ENCODE results near the gene PYHIN1.
"Not testable (repeated sequence)": the region's sequence is repeated elsewhere in the genome, so short reads cannot be mapped to it uniquely, and the experiment has no call there.

PYHIN1 gene

DNA sequence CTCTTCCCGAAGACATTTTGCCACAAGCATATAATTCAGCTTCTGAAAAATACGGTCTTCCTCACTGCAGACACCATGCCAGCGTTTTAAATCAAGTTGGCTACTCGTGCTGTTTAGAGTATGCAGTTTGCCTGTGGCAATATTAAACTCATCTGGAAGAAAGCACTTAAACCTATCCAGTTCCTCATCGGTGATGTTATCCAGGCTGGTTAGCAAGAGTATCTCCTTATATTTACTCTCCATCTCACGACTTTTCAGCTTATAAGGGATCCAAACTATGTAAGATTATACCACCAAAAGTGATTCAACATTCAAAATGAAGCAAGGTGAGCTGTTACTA is 68.7 kb downstream of the PYHIN1 start:
- TF ChIP-seq, protein P1, sequence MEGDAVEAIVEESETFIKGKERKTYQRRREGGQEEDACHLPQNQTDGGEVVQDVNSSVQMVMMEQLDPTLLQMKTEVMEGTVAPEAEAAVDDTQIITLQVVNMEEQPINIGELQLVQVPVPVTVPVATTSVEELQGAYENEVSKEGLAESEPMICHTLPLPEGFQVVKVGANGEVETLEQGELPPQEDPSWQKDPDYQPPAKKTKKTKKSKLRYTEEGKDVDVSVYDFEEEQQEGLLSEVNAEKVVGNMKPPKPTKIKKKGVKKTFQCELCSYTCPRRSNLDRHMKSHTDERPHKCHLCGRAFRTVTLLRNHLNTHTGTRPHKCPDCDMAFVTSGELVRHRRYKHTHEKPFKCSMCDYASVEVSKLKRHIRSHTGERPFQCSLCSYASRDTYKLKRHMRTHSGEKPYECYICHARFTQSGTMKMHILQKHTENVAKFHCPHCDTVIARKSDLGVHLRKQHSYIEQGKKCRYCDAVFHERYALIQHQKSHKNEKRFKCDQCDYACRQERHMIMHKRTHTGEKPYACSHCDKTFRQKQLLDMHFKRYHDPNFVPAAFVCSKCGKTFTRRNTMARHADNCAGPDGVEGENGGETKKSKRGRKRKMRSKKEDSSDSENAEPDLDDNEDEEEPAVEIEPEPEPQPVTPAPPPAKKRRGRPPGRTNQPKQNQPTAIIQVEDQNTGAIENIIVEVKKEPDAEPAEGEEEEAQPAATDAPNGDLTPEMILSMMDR (IDR thresholded peaks at IDR 0.05; ENCODE audit: borderline replicate concordance, control extremely low read depth, extremely low read depth, insufficient read depth, missing control alignments), result no peak
- in situ Hi-C loops (cut with MboI; ENCODE audit: low sequenced_read_pairs, unreplicated experiment), result loop anchor here (10.0 kb wide), 1 partner anchor 495 kb away; no protein-coding TSS in a partner anchor
- no peak for DNase-seq (ENCODE audit: low spot score)

DNA sequence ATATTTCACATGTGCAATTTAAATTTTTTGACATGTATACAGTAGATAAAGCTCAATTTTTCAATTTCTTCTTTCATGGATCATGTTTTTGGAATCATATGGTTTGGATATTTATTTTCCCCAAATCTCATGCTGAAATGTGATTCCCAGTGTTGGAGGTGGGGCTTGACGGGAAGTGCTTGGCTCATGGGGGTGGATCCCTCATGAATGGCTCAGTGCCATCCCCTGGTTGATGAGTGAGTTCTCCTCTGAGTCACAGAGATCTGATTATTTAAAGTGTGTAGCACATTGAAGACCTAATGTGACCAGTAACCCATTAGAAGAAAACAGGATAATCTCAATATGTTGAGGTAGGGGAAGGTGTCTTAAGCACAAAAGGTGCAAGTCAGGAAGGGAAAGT is 69.3 kb downstream of the PYHIN1 start:
- in situ Hi-C loops (cut with MboI; ENCODE audit: low sequenced_read_pairs, unreplicated experiment), result loop anchor here (10.0 kb wide), 1 partner anchor 496 kb away; no protein-coding TSS in a partner anchor
- TF ChIP-seq, protein P1 (IDR thresholded peaks at IDR 0.05; ENCODE audit: borderline replicate concordance, control extremely low read depth, extremely low read depth, insufficient read depth, missing control alignments), result no peak

DNA sequence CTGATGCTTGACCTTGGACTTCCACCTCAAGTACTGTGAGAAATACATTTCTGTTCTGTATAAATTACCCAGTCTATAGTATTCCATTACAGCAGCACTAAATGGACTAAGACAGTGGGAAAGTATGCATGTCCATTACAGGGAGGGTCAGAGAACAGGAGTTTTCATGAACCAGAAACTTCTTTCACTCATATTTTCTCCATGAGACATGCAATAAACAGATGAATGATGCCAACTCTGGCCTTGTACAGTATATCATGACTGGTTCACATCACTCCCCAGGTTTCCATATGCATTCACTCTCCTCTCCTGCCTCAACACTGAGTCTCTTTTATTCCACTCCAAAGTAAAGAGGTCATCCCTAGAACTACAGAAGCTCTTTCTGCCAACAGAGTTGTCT is 73.8 kb downstream of the PYHIN1 start:
- in situ Hi-C loops (cut with MboI; ENCODE audit: low sequenced_read_pairs, unreplicated experiment), result loop anchor here (10.0 kb wide), 1 partner anchor 500 kb away; no protein-coding TSS in a partner anchor
- TF ChIP-seq, protein P1 (IDR thresholded peaks at IDR 0.05; ENCODE audit: borderline replicate concordance, control extremely low read depth, extremely low read depth, insufficient read depth, missing control alignments), result no peak

More for the DNA sequence above, 69.3 kb downstream of the PYHIN1 start:
- no peak for DNase-seq (ENCODE audit: low spot score)

DNA sequence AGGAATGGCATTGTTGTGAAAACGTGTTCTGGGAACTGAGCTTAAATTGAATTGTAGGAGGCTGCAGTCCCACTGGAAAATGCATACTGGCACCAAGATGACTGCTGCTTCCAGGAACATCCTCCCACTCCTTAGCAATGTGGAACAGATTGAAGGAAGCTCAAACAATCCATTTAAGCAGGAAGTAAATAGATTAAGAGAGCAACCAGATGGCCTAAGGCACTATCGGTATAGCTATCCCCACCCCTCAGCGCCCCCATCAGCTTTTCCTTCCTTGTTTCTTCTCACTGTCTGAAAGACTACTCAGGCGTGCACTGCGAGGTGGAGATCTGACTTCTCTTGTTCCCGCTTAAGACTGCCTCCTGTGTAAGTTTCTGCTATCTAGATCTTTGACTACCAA is 74.3 kb downstream of the PYHIN1 start:
- DNase-seq (ENCODE audit: low spot score), result no peak
- TF ChIP-seq, protein P1 (IDR thresholded peaks at IDR 0.05; ENCODE audit: borderline replicate concordance, control extremely low read depth, extremely low read depth, insufficient read depth, missing control alignments), result no peak
- in situ Hi-C loops (cut with MboI; ENCODE audit: low sequenced_read_pairs, unreplicated experiment), result loop anchor here (10.0 kb wide), 1 partner anchor 501 kb away; no protein-coding TSS in a partner anchor

More for the DNA sequence above, 73.8 kb downstream of the PYHIN1 start:
- DNase-seq (ENCODE audit: low spot score), result no peak

DNA sequence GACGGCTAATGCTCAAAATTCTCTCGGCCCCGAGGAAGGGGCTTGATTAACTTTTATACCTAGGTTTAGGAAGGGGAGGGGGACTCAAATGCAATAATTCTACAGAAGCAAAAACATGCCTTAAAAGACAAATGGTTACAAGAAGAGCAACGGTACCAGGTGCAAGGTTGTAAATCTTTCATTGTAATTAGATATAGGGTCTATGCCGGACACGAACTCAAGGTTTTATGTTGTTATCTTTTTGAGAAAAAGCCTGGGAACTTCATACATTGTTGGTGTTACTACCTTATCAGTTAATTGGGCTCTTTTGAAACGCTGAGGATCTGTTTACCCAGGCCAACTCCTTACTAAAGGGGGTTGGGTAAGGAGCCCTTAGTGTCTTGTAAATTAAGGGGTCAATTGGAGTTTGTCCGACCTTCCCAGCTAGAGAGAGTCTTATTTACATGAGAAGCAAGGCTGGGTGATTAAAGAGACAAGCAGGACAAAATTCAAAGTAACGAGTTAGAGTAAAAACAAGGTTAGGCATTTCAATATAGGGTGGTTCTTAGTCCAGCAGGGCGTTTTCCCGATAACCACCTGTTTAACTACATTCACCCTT is 75.0 kb downstream of the PYHIN1 start:
- in situ Hi-C loops (cut with MboI; ENCODE audit: low sequenced_read_pairs, unreplicated experiment), result loop anchor here (10.0 kb wide), 1 partner anchor 502 kb away; no protein-coding TSS in a partner anchor
- not testable (repeated sequence) for DNase-seq (ENCODE audit: low spot score)

DNA sequence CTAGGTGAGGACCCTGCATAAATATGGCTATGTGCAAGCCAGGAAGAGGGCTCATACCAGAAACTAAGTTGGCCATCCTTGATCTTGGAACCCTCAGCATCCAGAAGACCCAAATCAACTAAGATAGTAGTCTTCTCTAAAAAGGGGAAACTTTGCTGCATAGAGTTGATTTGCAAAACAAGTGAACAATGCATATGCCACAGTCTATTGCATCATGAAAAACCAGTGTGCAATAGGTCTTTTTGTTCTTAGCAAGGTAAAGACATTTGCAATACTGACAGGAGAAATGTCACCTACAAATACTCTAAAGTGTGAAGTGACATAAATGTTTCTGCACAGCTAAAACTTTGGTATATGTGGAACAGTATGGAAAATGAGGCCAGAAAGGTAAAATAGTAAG is 76.4 kb downstream of the PYHIN1 start:
- no peak for DNase-seq (ENCODE audit: low spot score)
- in situ Hi-C loops (cut with MboI; ENCODE audit: low sequenced_read_pairs, unreplicated experiment), result loop anchor here (10.0 kb wide), 1 partner anchor 503 kb away; no protein-coding TSS in a partner anchor
- TF ChIP-seq, protein P1 (IDR thresholded peaks at IDR 0.05; ENCODE audit: borderline replicate concordance, control extremely low read depth, extremely low read depth, insufficient read depth, missing control alignments), result no peak

DNA sequence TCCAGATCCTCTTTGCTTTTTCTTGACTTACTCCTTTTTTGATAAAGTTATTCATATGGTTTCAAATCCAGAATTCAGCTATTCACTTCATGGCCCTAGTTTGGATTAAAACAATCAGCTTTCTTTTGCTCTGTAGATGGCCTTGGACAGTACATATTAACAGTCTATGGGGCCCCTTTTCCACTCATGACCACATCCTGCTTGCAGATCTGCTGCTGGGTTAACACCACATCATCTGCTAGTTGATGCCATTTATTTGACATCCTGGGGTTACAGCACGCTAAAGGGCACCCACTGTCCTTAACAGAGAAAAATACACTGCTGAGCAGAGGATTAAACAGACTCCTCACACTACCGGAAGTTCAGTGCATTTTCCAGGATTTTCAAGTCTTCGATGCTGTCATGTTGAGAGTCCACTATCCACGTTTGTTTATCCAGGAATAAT is 77.4 kb downstream of the PYHIN1 start:
- in situ Hi-C loops (cut with MboI; ENCODE audit: low sequenced_read_pairs, unreplicated experiment), result loop anchor here (10.0 kb wide), 1 partner anchor 504 kb away; no protein-coding TSS in a partner anchor
- DNase-seq (ENCODE audit: low spot score), result peak; percentile 37
- TF ChIP-seq, protein P1 (IDR thresholded peaks at IDR 0.05; ENCODE audit: borderline replicate concordance, control extremely low read depth, extremely low read depth, insufficient read depth, missing control alignments), result no peak

All from GM13976 (cell line).